ENCODE results near the gene CD68. TPM values are rescaled to one million over a fixed set of nuclear protein-coding genes. Genes with fewer than 3 reads are reported as not detected.

Gene CD68
- 10 to 100 TPM; 34.5 to 36.0 TPM for total RNA-seq

- peak; percentile 73 for DNase-seq
- peaks cover 88% of the 10 kb centered on the region for H3K4me1 Mint-ChIP-seq
- peak within 1 kb of the TSS; percentile 92 for H3K27ac Mint-ChIP-seq
- peak within 1 kb of the TSS; percentile 68 for H3K4me3 Mint-ChIP-seq
- ChIA-PET CTCF (interaction anchor here (0.6 to 2.3 kb wide), 4 partner anchors 18 to 281 kb away, joined by 3 to 11 read pairs (median 7); partner anchors contain the start of genes SENP3, TP53 and WRAP53), POLR2A (interaction anchor here (0.7 to 8.7 kb wide), 10 partner anchors 7 to 243 kb away, joined by 3 to 169 read pairs (median 4); partner anchors contain the start of genes ACAP1, POLR2A, SOX15 and TP53)
- no peaks in the 10 kb centered on the region for H3K27me3 Mint-ChIP-seq
- H3K9me3 Mint-ChIP-seq: no peaks in the 10 kb centered on the region
- peaks cover 74% of the 10 kb centered on the region for H3K36me3 Mint-ChIP-seq (ENCODE audit: low read depth)
Observed at GRCh38 chr17:7579001-7579833, at the start of gene CD68. CD68 (plus strand) TSS chr17:7579638; CDS start chr17:7579678, 40 bp downstream.

DNA sequence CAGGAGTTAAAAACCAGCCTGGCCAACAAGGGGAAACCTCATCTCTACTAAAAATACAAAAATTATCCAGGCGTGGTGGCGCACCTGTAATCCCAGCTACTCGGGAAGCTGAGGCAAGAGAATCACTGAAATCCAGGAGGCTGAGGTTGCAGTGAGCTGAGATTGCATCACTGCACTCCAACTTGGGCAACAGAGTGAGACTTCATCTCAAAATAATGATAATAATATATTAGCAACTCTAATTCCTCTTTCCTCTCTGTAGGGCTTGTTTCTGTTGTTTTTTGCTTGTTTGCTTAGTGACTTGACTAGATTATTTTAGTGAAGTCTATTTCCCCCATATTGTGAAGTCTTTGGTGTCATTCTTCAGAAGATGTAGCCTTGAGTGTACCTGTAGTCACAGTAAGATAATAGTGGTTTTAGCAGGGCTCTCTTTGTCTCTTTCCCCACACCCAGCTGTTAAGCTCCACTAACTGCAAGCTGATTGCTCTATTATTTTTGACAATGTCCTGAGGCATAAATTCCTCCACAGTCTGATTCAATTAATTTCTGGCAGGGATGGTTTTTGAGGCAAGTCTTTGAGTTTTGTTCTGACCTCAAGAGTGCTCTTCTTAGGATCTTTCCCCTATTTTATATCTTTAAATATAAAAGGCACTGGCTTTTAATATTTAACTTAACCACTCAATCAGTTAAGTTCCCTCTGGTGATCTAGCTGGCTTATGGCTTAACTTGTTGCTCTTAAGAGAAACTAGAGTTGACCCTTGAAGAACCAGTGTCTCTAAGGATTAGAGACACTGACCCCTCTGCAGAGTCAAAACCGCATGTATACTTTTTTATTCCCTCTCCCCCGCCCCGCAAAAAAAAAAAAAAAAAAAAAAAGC, 49.2 kb upstream of the CD68 start:
- H3K4me1 Mint-ChIP-seq: no peaks in the 10 kb centered on the region
- DNase-seq: no peak
- H3K36me3 Mint-ChIP-seq (ENCODE audit: low read depth): peaks cover 3% of the 10 kb centered on the region
- H3K27me3 Mint-ChIP-seq: peaks cover 5% of the 10 kb centered on the region
- no peak overlapping the region for H3K27ac Mint-ChIP-seq
- ChIA-PET POLR2A (interaction anchor here (1.2 kb wide), 1 partner anchor 30 kb away, joined by 3 read pairs; no protein-coding TSS in a partner anchor), CTCF (interaction anchor here (0.7 to 3.6 kb wide), 2 partner anchors 13 to 31 kb away, joined by 3 to 13 read pairs; partner anchors contain the start of gene SENP3)
- H3K9me3 Mint-ChIP-seq: peaks cover 18% of the 10 kb centered on the region
- no peak overlapping the region for H3K4me3 Mint-ChIP-seq

DNA sequence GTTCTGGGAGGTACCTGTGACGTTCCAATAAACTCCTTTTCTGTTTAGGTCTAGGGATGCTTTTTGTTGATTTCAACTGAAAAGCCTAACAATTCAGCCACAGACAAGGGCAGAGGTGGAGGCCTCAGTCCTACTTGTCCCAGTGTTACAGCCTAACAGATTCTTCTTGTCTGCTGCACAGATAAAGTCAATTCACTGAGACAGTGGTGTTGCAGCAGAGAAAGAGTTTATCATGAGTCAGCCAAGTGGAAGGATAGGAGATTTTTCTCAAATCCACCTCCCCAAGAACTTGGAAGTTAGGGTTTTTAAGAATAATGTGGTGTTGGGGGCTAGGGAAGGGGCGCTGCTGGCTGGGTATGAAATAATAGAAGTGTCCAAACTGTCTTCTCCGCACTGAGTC, 41.4 kb upstream of the CD68 start:
- Mint-ChIP-seq H3K27ac (no peak overlapping the region), H3K4me1 (no peaks in the 10 kb centered on the region), H3K27me3 (peaks cover 6% of the 10 kb centered on the region), H3K4me3 (no peak overlapping the region), H3K9me3 (peaks cover 13% of the 10 kb centered on the region), H3K36me3 (ENCODE audit: low read depth) (peaks cover 3% of the 10 kb centered on the region)
- DNase-seq: no peak
- ChIA-PET POLR2A (no interaction called here), CTCF (interaction anchor here (0.5 kb wide), 1 partner anchor 196 kb away, joined by 3 read pairs; no protein-coding TSS in a partner anchor)

- H3K27me3 Mint-ChIP-seq: peaks cover 10% of the 10 kb centered on the region
- CTCF ChIA-PET: interaction anchor here (1.1 kb wide), 1 partner anchor 22 kb away, joined by 3 read pairs; no protein-coding TSS in a partner anchor
- no peak overlapping the region for H3K4me3 Mint-ChIP-seq
- DNase-seq: no peak
- H3K36me3 Mint-ChIP-seq (ENCODE audit: low read depth): peaks cover 3% of the 10 kb centered on the region
- no peak overlapping the region for H3K27ac Mint-ChIP-seq
- no peaks in the 10 kb centered on the region for H3K4me1 Mint-ChIP-seq
- H3K9me3 Mint-ChIP-seq: peaks cover 13% of the 10 kb centered on the region
- POLR2A ChIA-PET: no interaction called here
Observed at GRCh38 chr17:7538891-7539545, 40.4 kb upstream of the CD68 start.

GRCh38 chr17:7541074-7541621, 38.3 kb upstream of the CD68 start:
- Mint-ChIP-seq H3K4me3 (no peak overlapping the region), H3K4me1 (no peaks in the 10 kb centered on the region), H3K36me3 (ENCODE audit: low read depth) (peaks cover 3% of the 10 kb centered on the region), H3K27me3 (peaks cover 5% of the 10 kb centered on the region), H3K9me3 (peaks cover 13% of the 10 kb centered on the region), H3K27ac (no peak overlapping the region)
- CTCF ChIA-PET: interaction anchor here (0.6 to 1.5 kb wide), 2 partner anchors 11 to 185 kb away, joined by 3 read pairs; no protein-coding TSS in a partner anchor
- no peak for DNase-seq
- POLR2A ChIA-PET: interaction anchor here (1.1 to 1.2 kb wide), 2 partner anchors 9 to 43 kb away, joined by 3 read pairs; partner anchors contain the start of gene MPDU1

DNA sequence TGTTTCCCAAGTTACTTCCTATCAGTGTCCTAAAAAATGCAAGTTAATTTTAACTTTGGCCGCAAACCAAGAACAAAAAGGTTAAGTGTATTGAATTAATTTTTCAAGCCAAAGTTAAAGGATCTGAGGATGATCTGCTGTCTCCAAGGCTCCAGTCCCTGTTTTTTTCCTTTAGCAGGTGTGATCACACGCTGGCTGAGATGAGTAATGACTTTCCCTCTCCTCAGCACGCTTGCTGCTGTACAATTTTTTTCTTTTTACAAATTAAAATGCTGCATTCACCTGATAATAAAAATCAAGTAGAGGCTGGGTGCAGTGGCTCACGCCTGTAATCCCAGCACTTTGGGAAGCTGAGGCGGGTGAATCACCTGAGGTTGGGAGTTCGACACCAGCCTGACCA, 34.5 kb upstream of the CD68 start:
- POLR2A ChIA-PET: no interaction called here
- peaks cover 11% of the 10 kb centered on the region for H3K36me3 Mint-ChIP-seq (ENCODE audit: low read depth)
- peaks cover 19% of the 10 kb centered on the region for H3K4me1 Mint-ChIP-seq
- CTCF ChIA-PET: interaction anchor here (0.6 to 5.0 kb wide), 3 partner anchors 16 to 109 kb away, joined by 3 to 32 read pairs (median 3); no protein-coding TSS in a partner anchor
- H3K27me3 Mint-ChIP-seq: peaks cover 5% of the 10 kb centered on the region
- H3K27ac Mint-ChIP-seq: no peak overlapping the region
- H3K4me3 Mint-ChIP-seq: no peak overlapping the region
- H3K9me3 Mint-ChIP-seq: no peaks in the 10 kb centered on the region
- no peak for DNase-seq

GRCh38 chr17:7548585-7549400, 30.6 kb upstream of the CD68 start, which contains the start of gene TNFSF12:
TNFSF12 (plus strand) TSS chr17:7549058; CDS start chr17:7549154, 96 bp downstream.
- Mint-ChIP-seq H3K4me3 (peak within 1 kb of the TSS; percentile 99), H3K4me1 (peaks cover 58% of the 10 kb centered on the region), H3K27me3 (no peaks in the 10 kb centered on the region), H3K27ac (peak within 1 kb of the TSS; percentile 93), H3K36me3 (ENCODE audit: low read depth) (peaks cover 41% of the 10 kb centered on the region), H3K9me3 (no peaks in the 10 kb centered on the region)
- ChIA-PET POLR2A (interaction anchor here (0.7 to 4.1 kb wide), 11 partner anchors 9 to 138 kb away, joined by 3 to 24 read pairs (median 5); partner anchors contain the start of genes MPDU1, POLR2A, SENP3 and TP53), CTCF (interaction anchor here (0.6 to 5.1 kb wide), 3 partner anchors 12 to 248 kb away, joined by 3 to 33 read pairs (median 32); partner anchors contain the start of gene SENP3)
- DNase-seq: peak; percentile 73

DNA sequence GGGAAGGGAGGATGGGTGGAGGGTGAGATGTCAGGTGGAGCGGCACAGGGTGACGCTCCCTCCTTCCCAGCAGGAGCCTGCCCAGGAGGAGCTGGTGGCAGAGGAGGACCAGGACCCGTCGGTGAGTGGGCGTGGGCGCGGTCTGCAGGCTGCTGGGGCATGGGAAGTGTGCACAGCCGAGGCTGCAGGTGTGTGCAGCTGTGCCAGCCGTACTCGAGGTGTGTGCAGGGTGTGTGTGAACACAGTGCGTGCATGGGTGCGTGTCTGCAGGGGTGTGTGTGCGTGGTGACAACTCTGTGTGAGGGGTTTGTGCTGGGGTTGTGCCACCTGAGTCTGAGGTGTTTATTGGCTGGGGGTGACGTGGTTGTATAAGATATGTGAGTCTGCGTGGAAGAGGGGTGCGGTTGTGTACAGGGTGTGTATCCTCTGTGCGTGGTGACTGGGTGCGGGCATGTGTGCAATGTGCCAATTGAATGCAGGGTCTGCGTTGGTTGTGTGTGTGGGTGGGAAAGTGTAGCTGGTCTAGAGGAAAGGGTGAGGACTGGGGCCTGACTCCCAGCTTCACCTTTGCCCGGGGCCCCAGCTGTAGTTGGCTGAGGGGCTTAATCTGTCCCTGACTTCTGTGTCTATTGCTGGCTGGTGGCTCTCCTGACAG, 29.9 kb upstream of the CD68 start:
- ChIA-PET POLR2A (interaction anchor here (1.0 to 4.1 kb wide), 9 partner anchors 8 to 213 kb away, joined by 3 to 24 read pairs (median 4); partner anchors contain the start of genes ACAP1, MPDU1, POLR2A and SENP3), CTCF (interaction anchor here (1.1 to 5.1 kb wide), 3 partner anchors 11 to 35 kb away, joined by 5 to 33 read pairs (median 32); partner anchors contain the start of genes MPDU1 and SENP3)
- H3K9me3 Mint-ChIP-seq: no peaks in the 10 kb centered on the region
- peak overlapping the region; percentile 93 for H3K27ac Mint-ChIP-seq
- H3K4me3 Mint-ChIP-seq: peak overlapping the region; percentile 99
- no peaks in the 10 kb centered on the region for H3K27me3 Mint-ChIP-seq
- peaks cover 45% of the 10 kb centered on the region for H3K36me3 Mint-ChIP-seq (ENCODE audit: low read depth)
- H3K4me1 Mint-ChIP-seq: peaks cover 61% of the 10 kb centered on the region
- peak; percentile 52 for DNase-seq

DNA sequence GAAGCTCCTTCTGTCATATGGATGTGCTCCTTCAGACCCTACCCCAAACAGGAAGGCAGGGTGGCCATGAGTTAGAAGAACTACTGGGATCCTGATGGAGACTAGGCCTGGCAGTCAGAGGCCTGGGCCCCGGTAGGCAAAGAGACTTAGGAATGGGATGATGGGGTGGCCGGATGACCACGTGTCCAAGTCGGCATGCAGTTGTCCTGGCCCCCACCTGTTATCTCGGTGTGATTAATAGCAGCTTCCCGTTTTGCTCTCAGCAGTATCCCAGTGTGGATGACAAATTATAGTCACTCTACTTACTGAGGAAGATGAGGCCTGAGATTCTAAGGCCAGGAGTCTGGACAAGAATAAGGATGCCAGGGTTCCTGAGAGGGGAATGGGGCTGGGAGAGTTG, 29.1 kb upstream of the CD68 start:
- peaks cover 50% of the 10 kb centered on the region for H3K36me3 Mint-ChIP-seq (ENCODE audit: low read depth)
- POLR2A ChIA-PET: interaction anchor here (1.0 to 4.1 kb wide), 6 partner anchors 11 to 214 kb away, joined by 4 to 24 read pairs (median 12); partner anchors contain the start of genes ACAP1, MPDU1, POLR2A and SENP3
- no peak for DNase-seq
- CTCF ChIA-PET: interaction anchor here (0.5 to 5.1 kb wide), 3 partner anchors 8 to 34 kb away, joined by 3 to 33 read pairs (median 5); partner anchors contain the start of genes MPDU1 and SENP3
- H3K27me3 Mint-ChIP-seq: no peaks in the 10 kb centered on the region
- peaks cover 68% of the 10 kb centered on the region for H3K4me1 Mint-ChIP-seq
- peak overlapping the region; percentile 99 for H3K4me3 Mint-ChIP-seq
- H3K27ac Mint-ChIP-seq: peak overlapping the region; percentile 93
- no peaks in the 10 kb centered on the region for H3K9me3 Mint-ChIP-seq

DNA sequence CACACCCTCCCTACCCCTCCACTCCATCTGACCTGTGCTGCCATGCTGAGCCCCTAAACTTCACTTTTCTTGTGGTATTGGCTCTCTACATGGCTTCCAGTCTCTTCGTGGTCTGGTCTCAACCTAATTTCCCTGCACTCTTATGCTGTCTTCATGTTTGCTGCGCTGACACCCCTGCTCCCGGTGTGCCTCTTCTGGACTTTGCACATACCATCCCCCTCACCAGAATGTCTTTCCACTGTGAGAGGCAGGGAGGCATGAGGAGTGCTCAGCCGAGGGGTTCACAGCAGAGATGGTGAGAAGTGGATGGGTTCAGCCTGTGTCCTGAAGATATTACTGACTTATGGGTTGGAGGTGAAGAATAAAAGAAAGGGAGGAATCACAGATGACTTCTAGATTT, 28.0 kb upstream of the CD68 start:
- Mint-ChIP-seq H3K9me3 (no peaks in the 10 kb centered on the region), H3K36me3 (ENCODE audit: low read depth) (peaks cover 52% of the 10 kb centered on the region), H3K4me1 (peaks cover 74% of the 10 kb centered on the region), H3K4me3 (peak overlapping the region; percentile 31), H3K27me3 (no peaks in the 10 kb centered on the region), H3K27ac (peak overlapping the region; percentile 95)
- no peak for DNase-seq
- ChIA-PET CTCF (interaction anchor here (2.5 to 2.7 kb wide), 2 partner anchors 9 to 38 kb away, joined by 16 to 20 read pairs; partner anchors contain the start of gene SENP3), POLR2A (interaction anchor here (1.6 to 2.9 kb wide), 4 partner anchors 10 to 38 kb away, joined by 4 to 21 read pairs (median 14); partner anchors contain the start of genes MPDU1 and SENP3)
